Activated naive CD8-positive, alpha-beta T cell treated with anti-CD3 and anti-CD28 coated beads, Interleukin-2, amount 10 ng/mL, durations not matched to agents 7 days and 5 days (primary cell): ENCODE measurements around the gene DSTN. TPM values are rescaled to one million over a fixed set of nuclear protein-coding genes. Genes with fewer than 3 reads are reported as not detected.
A peak's percentile ranks its signal among the peaks of the same experiment; 100 is the strongest.

Source experiments
- ATAC-seq: fragments of 150-1000 bp; cut with Tn5 transposase; one replicate; pipeline ENCODE4 v1.10.0; 2021; ENCODE audit warnings: low read depth, moderate library complexity
- POLR2A ChIA-PET: fragments of 350-600 bp; sonication (Branson Sonifier 250); formaldehyde crosslinking; loops from one replicate; lab custom pipeline; 2021; ENCODE audit warnings: antibody characterized with exemption; lab: Charles Lee
- DNase-seq: peaks from one replicate; pipeline ENCODE4 v3.0.0; 2021
- H3K27ac Mint-ChIP-seq: one replicate; pipeline ENCODE4 v1.8.0; 2022; ENCODE audit warnings: mild to moderate bottlenecking, mixed read lengths
- H3K27me3 Mint-ChIP-seq: one replicate; pipeline ENCODE4 v1.8.0; 2022; ENCODE audit warnings: mild to moderate bottlenecking, moderate library complexity, mixed read lengths
- H3K36me3 Mint-ChIP-seq: one replicate; pipeline ENCODE4 v1.8.0; 2021; ENCODE audit warnings: mild to moderate bottlenecking, mixed read lengths
- H3K4me1 Mint-ChIP-seq: one replicate; pipeline ENCODE4 v1.8.0; 2021; ENCODE audit warnings: mixed read lengths
- H3K4me3 Mint-ChIP-seq: one replicate; pipeline ENCODE4 v1.8.0; 2022; ENCODE audit warnings: mild to moderate bottlenecking, moderate library complexity, mixed read lengths
- H3K9me3 Mint-ChIP-seq: one replicate; pipeline ENCODE4 v1.8.0; 2021; ENCODE audit warnings: mixed read lengths
- total RNA-seq, 2 experiments: library from RNA; stranded (reverse); gene quantifications; one replicate each; pipeline ENCODE4 v1.2.3, GENCODE V29; 2021

Gene DSTN
- total RNA-seq, 2 experiments from 2014 or later, result 41.7 to 47.5 TPM

- POLR2A ChIA-PET, result interaction anchor here (1.0 kb wide), 1 partner anchor 10 kb away, joined by 3 read pairs; no protein-coding TSS in a partner anchor
- DNase-seq, result peak; percentile 22
- Mint-ChIP-seq H3K27me3 (no peaks in the 10 kb centered on the region), H3K4me3 (no peak overlapping the region), H3K27ac (no peak overlapping the region), H3K9me3 (no peaks in the 10 kb centered on the region), H3K4me1 (no peaks in the 10 kb centered on the region), H3K36me3 (peaks cover 1% of the 10 kb centered on the region)
- no peak for ATAC-seq
Measured at GRCh38 chr20:17620371-17621228, 50.7 kb downstream of the DSTN start.

- H3K36me3 Mint-ChIP-seq, result peaks cover 3% of the 10 kb centered on the region
- DNase-seq (no peak), ATAC-seq (no peak)
- H3K4me3 Mint-ChIP-seq, result no peak overlapping the region
- no peaks in the 10 kb centered on the region for H3K4me1 Mint-ChIP-seq
- H3K9me3 Mint-ChIP-seq, result no peaks in the 10 kb centered on the region
- no peaks in the 10 kb centered on the region for H3K27me3 Mint-ChIP-seq
- H3K27ac Mint-ChIP-seq, result no peak overlapping the region
- POLR2A ChIA-PET, result interaction anchor here (1.0 kb wide), 1 partner anchor 11 kb away, joined by 3 read pairs; no protein-coding TSS in a partner anchor
Measured at GRCh38 chr20:17621229-17621968, 51.5 kb downstream of the DSTN start.

- no peak overlapping the region for H3K4me3 Mint-ChIP-seq
- DNase-seq (no peak), ATAC-seq (no peak)
- POLR2A ChIA-PET, result no interaction called here
- peaks cover 3% of the 10 kb centered on the region for H3K36me3 Mint-ChIP-seq
- no peaks in the 10 kb centered on the region for H3K27me3 Mint-ChIP-seq
- no peaks in the 10 kb centered on the region for H3K4me1 Mint-ChIP-seq
- H3K27ac Mint-ChIP-seq, result no peak overlapping the region
- no peaks in the 10 kb centered on the region for H3K9me3 Mint-ChIP-seq
Measured at GRCh38 chr20:17622086-17622850, 52.4 kb downstream of the DSTN start.

- peak; percentile 20 for DNase-seq
Measured at GRCh38 chr20:17622851-17623508, 53.1 kb downstream of the DSTN start.

GRCh38 chr20:17624070-17624469, 54.2 kb downstream of the DSTN start:
- Mint-ChIP-seq H3K4me3 (no peak overlapping the region), H3K4me1 (no peaks in the 10 kb centered on the region), H3K27ac (no peak overlapping the region), H3K9me3 (no peaks in the 10 kb centered on the region), H3K36me3 (peaks cover 6% of the 10 kb centered on the region), H3K27me3 (no peaks in the 10 kb centered on the region)
- ATAC-seq (no peak), DNase-seq (peak; percentile 16)
- POLR2A ChIA-PET, result no interaction called here

More at GRCh38 chr20:17622851-17623508, 53.1 kb downstream of the DSTN start:
- ATAC-seq, result no peak
- Mint-ChIP-seq H3K4me3 (no peak overlapping the region), H3K4me1 (no peaks in the 10 kb centered on the region), H3K27me3 (no peaks in the 10 kb centered on the region), H3K27ac (no peak overlapping the region), H3K9me3 (no peaks in the 10 kb centered on the region), H3K36me3 (peaks cover 3% of the 10 kb centered on the region)
- POLR2A ChIA-PET, result no interaction called here

- DNase-seq, result peak; percentile 17
- H3K27me3 Mint-ChIP-seq, result no peaks in the 10 kb centered on the region
- peaks cover 6% of the 10 kb centered on the region for H3K36me3 Mint-ChIP-seq
- no peaks in the 10 kb centered on the region for H3K9me3 Mint-ChIP-seq
- ATAC-seq, result no peak
- H3K27ac Mint-ChIP-seq, result no peak overlapping the region
- H3K4me1 Mint-ChIP-seq, result no peaks in the 10 kb centered on the region
- POLR2A ChIA-PET, result no interaction called here
- H3K4me3 Mint-ChIP-seq, result no peak overlapping the region
Measured at GRCh38 chr20:17624551-17625245, 54.8 kb downstream of the DSTN start.

- H3K4me3 Mint-ChIP-seq, result no peak overlapping the region
- POLR2A ChIA-PET, result no interaction called here
- no peak for ATAC-seq
- peaks cover 9% of the 10 kb centered on the region for H3K36me3 Mint-ChIP-seq
- no peaks in the 10 kb centered on the region for H3K27me3 Mint-ChIP-seq
- H3K9me3 Mint-ChIP-seq, result no peaks in the 10 kb centered on the region
- DNase-seq, result peak; percentile 21
- H3K4me1 Mint-ChIP-seq, result no peaks in the 10 kb centered on the region
- peak overlapping the region; percentile 42 for H3K27ac Mint-ChIP-seq
Measured at GRCh38 chr20:17625246-17626051, 55.6 kb downstream of the DSTN start.

GRCh38 chr20:17626217-17627007, 56.5 kb downstream of the DSTN start:
- peak overlapping the region; percentile 42 for H3K27ac Mint-ChIP-seq
- H3K27me3 Mint-ChIP-seq, result no peaks in the 10 kb centered on the region
- no peaks in the 10 kb centered on the region for H3K9me3 Mint-ChIP-seq
- POLR2A ChIA-PET, result no interaction called here
- no peak overlapping the region for H3K4me3 Mint-ChIP-seq
- DNase-seq (no peak), ATAC-seq (no peak)
- H3K4me1 Mint-ChIP-seq, result no peaks in the 10 kb centered on the region
- H3K36me3 Mint-ChIP-seq, result peaks cover 9% of the 10 kb centered on the region

- DNase-seq, result no peak
- POLR2A ChIA-PET, result no interaction called here
- Mint-ChIP-seq H3K36me3 (peaks cover 10% of the 10 kb centered on the region), H3K27ac (no peak overlapping the region), H3K9me3 (no peaks in the 10 kb centered on the region), H3K4me1 (no peaks in the 10 kb centered on the region), H3K4me3 (no peak overlapping the region), H3K27me3 (no peaks in the 10 kb centered on the region)
- ATAC-seq, result no peak
Measured at GRCh38 chr20:17627101-17627955, 57.5 kb downstream of the DSTN start.

GRCh38 chr20:17628101-17628841, 58.4 kb downstream of the DSTN start:
- no peak for DNase-seq
- Mint-ChIP-seq H3K27ac (no peak overlapping the region), H3K4me1 (no peaks in the 10 kb centered on the region), H3K36me3 (peaks cover 10% of the 10 kb centered on the region), H3K4me3 (no peak overlapping the region), H3K27me3 (no peaks in the 10 kb centered on the region), H3K9me3 (no peaks in the 10 kb centered on the region)
- POLR2A ChIA-PET, result no interaction called here
- no peak for ATAC-seq
